SK-N-SH treated with all-trans-retinoic acid at 6 μM for 48 hours (cell line): Measurements from ENCODE around the gene LCE1D.

ENCODE experiments used
- ATAC-seq: fragments of 200-7000 bp; cut with Tn5 transposase; 3 replicates; pipeline ENCODE4 v1.9.1; 2020; ENCODE audit warnings: mild to moderate bottlenecking, moderate library complexity
- BACH2 ChIP-seq: fragments of 250-450 bp; sonication (Bioruptor Pico); IDR thresholded peaks from 2 replicates; pipeline ENCODE4 v1.9.0; 2021; ENCODE audit warnings: mild to moderate bottlenecking, borderline replicate concordance
- CREB5 ChIP-seq: fragments of 250-450 bp; sonication (Bioruptor Pico); IDR thresholded peaks from 2 replicates; pipeline ENCODE4 v1.5.1; 2020; ENCODE audit warnings: low read depth, mild to moderate bottlenecking, moderate library complexity
- CSRNP3 ChIP-seq: fragments of 250-450 bp; sonication (Bioruptor Pico); IDR thresholded peaks from 2 replicates; pipeline ENCODE4 v1.5.1; 2021; ENCODE audit warnings: mild to moderate bottlenecking, moderate library complexity
- ESRRG ChIP-seq: fragments of 250-450 bp; sonication (Bioruptor Pico); IDR thresholded peaks from 2 replicates; pipeline ENCODE4 v1.6.1; 2021; ENCODE audit warnings: mild to moderate bottlenecking
- GLIS3 ChIP-seq: fragments of 250-450 bp; sonication (Bioruptor Pico); IDR thresholded peaks from 2 replicates; pipeline ENCODE4 v1.5.0; 2020; ENCODE audit warnings: mild to moderate bottlenecking, moderate library complexity
- ISL1 ChIP-seq: fragments of 250-450 bp; sonication (Bioruptor Pico); IDR thresholded peaks from 2 replicates; pipeline ENCODE4 v2.1.2; 2022; ENCODE audit warnings: mild to moderate bottlenecking, moderate library complexity
- OSR1 ChIP-seq: fragments of 250-450 bp; sonication (Bioruptor Pico); IDR thresholded peaks from 2 replicates; pipeline ENCODE4 v1.8.0; 2022; ENCODE audit warnings: moderate library complexity, mild to moderate bottlenecking, inconsistent platforms
- PATZ1 ChIP-seq: fragments of 250-450 bp; sonication (Bioruptor Pico); IDR thresholded peaks from 2 replicates; pipeline ENCODE4 v1.8.0; 2020; ENCODE audit warnings: mild to moderate bottlenecking, moderate library complexity, borderline replicate concordance
- POU6F1 ChIP-seq: fragments of 250-450 bp; sonication (Bioruptor Pico); IDR thresholded peaks from 2 replicates; pipeline ENCODE4 v1.8.0; 2021; ENCODE audit warnings: low read depth, mild to moderate bottlenecking, moderate library complexity, borderline replicate concordance
- PPARA ChIP-seq: fragments of 250-450 bp; sonication (Bioruptor Pico); IDR thresholded peaks from 2 replicates; pipeline ENCODE4 v1.5.0; 2020; ENCODE audit warnings: mild to moderate bottlenecking, borderline replicate concordance
- RARB ChIP-seq: fragments of 250-450 bp; sonication (Bioruptor Pico); IDR thresholded peaks from 2 replicates; pipeline ENCODE4 v1.8.0; 2021; ENCODE audit warnings: mild to moderate bottlenecking, moderate library complexity
- TCF4 ChIP-seq: fragments of 250-450 bp; sonication (Bioruptor Pico); IDR thresholded peaks from 2 replicates; pipeline ENCODE4 v1.8.0; 2021; ENCODE audit warnings: mild to moderate bottlenecking, moderate library complexity, borderline replicate concordance
- TOX ChIP-seq: fragments of 250-450 bp; sonication (Bioruptor Pico); IDR thresholded peaks from 2 replicates; pipeline ENCODE4 v1.8.0; 2021; ENCODE audit warnings: mild to moderate bottlenecking, moderate library complexity, borderline replicate concordance
- TSHZ2 ChIP-seq: fragments of 250-450 bp; sonication (Bioruptor Pico); IDR thresholded peaks from 2 replicates; pipeline ENCODE4 v1.5.0; 2020; ENCODE audit warnings: mild to moderate bottlenecking, moderate library complexity
- ZC3H10 ChIP-seq: fragments of 250-450 bp; sonication (Bioruptor Pico); IDR thresholded peaks from 2 replicates; pipeline ENCODE4 v1.5.1; 2021; ENCODE audit warnings: mild to moderate bottlenecking, moderate library complexity
- ZFP3 ChIP-seq: fragments of 250-450 bp; sonication (Bioruptor Pico); IDR thresholded peaks from 2 replicates; pipeline ENCODE4 v1.5.0; 2020; ENCODE audit warnings: mild to moderate bottlenecking, moderate library complexity
- ZFP30 ChIP-seq: fragments of 450-650 bp; formaldehyde crosslinking; IDR thresholded peaks from 2 replicates; pipeline ENCODE4 v1.5.0; 2022; ENCODE audit warnings: mild to moderate bottlenecking, moderate library complexity
- ZNF565 ChIP-seq: fragments of 450-650 bp; formaldehyde crosslinking; conservative IDR thresholded peaks from 2 replicates; pipeline ENCODE4 v1.5.0; 2020; ENCODE audit warnings: low read depth, mild to moderate bottlenecking, moderate library complexity
- ZNF8 ChIP-seq: fragments of 450-650 bp; formaldehyde crosslinking; IDR thresholded peaks from 2 replicates; pipeline ENCODE4 v1.5.0; 2020; ENCODE audit warnings: mild to moderate bottlenecking, moderate library complexity

The LCE1D gene

GRCh38 chr1:152801333-152801732, 4.8 kb downstream of the LCE1D start (continued):
- TF ChIP-seq TSHZ2 (no peak), CSRNP3 (CRISPR knock-in tag) (no peak)
- TF ChIP-seq, all 23 proteins: peak for 0

GRCh38 chr1:152806576-152806975, 10.1 kb downstream of the LCE1D start, which contains the start of gene LCE1C:
LCE1C (minus strand) TSS chr1:152806651; CDS start chr1:152805478, 1,173 bp downstream.
- TF ChIP-seq ISL1 (CRISPR knock-in tag) (no peak), CREB5 (CRISPR knock-in tag) (no peak), GLIS3 (CRISPR knock-in tag) (no peak), BACH2 (no peak), ZNF565 (CRISPR knock-in tag) (no peak), TCF4 (no peak), TOX (no peak), CSRNP3 (CRISPR knock-in tag) (no peak), RARB (CRISPR knock-in tag) (no peak), POU6F1 (no peak), OSR1 (CRISPR knock-in tag) (no peak), ZNF8 (no peak), ZC3H10 (CRISPR knock-in tag) (no peak), PATZ1 (CRISPR knock-in tag) (no peak)
- TF ChIP-seq, all 23 proteins: peak for 0
- ATAC-seq = no peak

- TF ChIP-seq CREB5 (CRISPR knock-in tag) (no peak), ISL1 (CRISPR knock-in tag) (no peak), TOX (no peak), ZNF8 (no peak), ESRRG (no peak), CSRNP3 (CRISPR knock-in tag) (no peak), TCF4 (no peak), ZFP3 (CRISPR knock-in tag) (no peak), ZC3H10 (CRISPR knock-in tag) (no peak), ZNF565 (CRISPR knock-in tag) (no peak), PPARA (CRISPR knock-in tag) (no peak), PATZ1 (CRISPR knock-in tag) (no peak), GLIS3 (CRISPR knock-in tag) (no peak), ZFP30 (CRISPR knock-in tag) (no peak)
- no peak for ATAC-seq
Observed at GRCh38 chr1:152811050-152811449, 14.5 kb downstream of the LCE1D start.
